Measurements from ENCODE around the gene PALM. TPM values are rescaled to one million over a fixed set of nuclear protein-coding genes. Genes with fewer than 3 reads are reported as not detected.

The PALM gene
- total and polyA plus RNA-seq, 10 of the 15 experiments (the other 5 are each of a cell fraction or from before 2014, with no cell fraction given): 0.09 to 0.95 (median 0.23) TPM; not detected in 2

GRCh38 chr19:776549-776948, 67.8 kb downstream of the PALM start:
- Histone ChIP-seq H3K79me2 (ENCODE audit: control insufficient read depth, insufficient read depth, low read length) (no peaks in the 10 kb centered on the region), H3K4me2 (ENCODE audit: control insufficient read depth, insufficient read depth) (no peak overlapping the region), H3K9me3 (replicated peaks; ENCODE audit: control insufficient read depth, insufficient read depth, low read length) (no peaks in the 10 kb centered on the region), H3K27ac (ENCODE audit: control insufficient read depth, insufficient read depth) (no peak overlapping the region), H3K36me3 (ENCODE audit: control insufficient read depth in 2 of 2, insufficient read depth in 2 of 2, low read length in 1 of 2) (no peaks in the 10 kb centered on the region), H2AFZ (ENCODE audit: control insufficient read depth, low read depth, low read length) (no peak overlapping the region), H3K27me3 (replicated peaks in 1 of 2; ENCODE audit: control insufficient read depth in 2 of 2, insufficient read depth in 2 of 2, low read length in 1 of 2) (no peaks in the 10 kb centered on the region), H4K20me1 (ENCODE audit: control insufficient read depth, insufficient read depth) (no peaks in the 10 kb centered on the region), H3K4me1 (ENCODE audit: control insufficient read depth, insufficient read depth, low read length) (no peaks in the 10 kb centered on the region), H3K4me3 (no peak overlapping the region), H3K9ac (ENCODE audit: control insufficient read depth, insufficient read depth, low read length) (no peak overlapping the region)
- DNase-seq (ENCODE audit: low read depth, low spot score): no peak
- TF ChIP-seq SMC3 (IDR thresholded peaks at IDR 0.05; ENCODE audit: borderline replicate concordance, low read length) (no peak), TARDBP (IDR thresholded peaks at IDR 0.05; ENCODE audit: borderline replicate concordance) (no peak), MXI1 (IDR thresholded peaks at IDR 0.05; ENCODE audit: low read depth, low read length) (no peak), TAF1 (IDR thresholded peaks at IDR 0.05; ENCODE audit: borderline replicate concordance, low read depth, low read length) (no peak), EP300 (IDR thresholded peaks at IDR 0.05; ENCODE audit: borderline replicate concordance in 1 of 2, control insufficient read depth in 1 of 2, low read depth in 2 of 2, low read length in 2 of 2) (no peak), RB1 (IDR thresholded peaks at IDR 0.05; ENCODE audit: borderline replicate concordance) (no peak), RELA (IDR thresholded peaks at IDR 0.05; ENCODE audit: borderline replicate concordance, partially characterized antibody) (no peak), ZZZ3 (IDR thresholded peaks at IDR 0.05; ENCODE audit: control insufficient read depth, insufficient read length, low read depth) (no peak), TCF12 (IDR thresholded peaks at IDR 0.05; ENCODE audit: low read depth, low read length) (no peak), CREB1 (IDR thresholded peaks at IDR 0.05; ENCODE audit: low read depth) (no peak)
- TF ChIP-seq, protein P1, sequence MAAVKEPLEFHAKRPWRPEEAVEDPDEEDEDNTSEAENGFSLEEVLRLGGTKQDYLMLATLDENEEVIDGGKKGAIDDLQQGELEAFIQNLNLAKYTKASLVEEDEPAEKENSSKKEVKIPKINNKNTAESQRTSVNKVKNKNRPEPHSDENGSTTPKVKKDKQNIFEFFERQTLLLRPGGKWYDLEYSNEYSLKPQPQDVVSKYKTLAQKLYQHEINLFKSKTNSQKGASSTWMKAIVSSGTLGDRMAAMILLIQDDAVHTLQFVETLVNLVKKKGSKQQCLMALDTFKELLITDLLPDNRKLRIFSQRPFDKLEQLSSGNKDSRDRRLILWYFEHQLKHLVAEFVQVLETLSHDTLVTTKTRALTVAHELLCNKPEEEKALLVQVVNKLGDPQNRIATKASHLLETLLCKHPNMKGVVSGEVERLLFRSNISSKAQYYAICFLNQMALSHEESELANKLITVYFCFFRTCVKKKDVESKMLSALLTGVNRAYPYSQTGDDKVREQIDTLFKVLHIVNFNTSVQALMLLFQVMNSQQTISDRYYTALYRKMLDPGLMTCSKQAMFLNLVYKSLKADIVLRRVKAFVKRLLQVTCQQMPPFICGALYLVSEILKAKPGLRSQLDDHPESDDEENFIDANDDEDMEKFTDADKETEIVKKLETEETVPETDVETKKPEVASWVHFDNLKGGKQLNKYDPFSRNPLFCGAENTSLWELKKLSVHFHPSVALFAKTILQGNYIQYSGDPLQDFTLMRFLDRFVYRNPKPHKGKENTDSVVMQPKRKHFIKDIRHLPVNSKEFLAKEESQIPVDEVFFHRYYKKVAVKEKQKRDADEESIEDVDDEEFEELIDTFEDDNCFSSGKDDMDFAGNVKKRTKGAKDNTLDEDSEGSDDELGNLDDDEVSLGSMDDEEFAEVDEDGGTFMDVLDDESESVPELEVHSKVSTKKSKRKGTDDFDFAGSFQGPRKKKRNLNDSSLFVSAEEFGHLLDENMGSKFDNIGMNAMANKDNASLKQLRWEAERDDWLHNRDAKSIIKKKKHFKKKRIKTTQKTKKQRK (IDR thresholded peaks at IDR 0.05; ENCODE audit: low read depth, low read length): no peak
- in situ Hi-C loops (cut with MboI) (no loop called here), intact Hi-C loops (cut with micrococcal nuclease; ENCODE audit: unreplicated experiment) (no loop called here)
- no peak for ATAC-seq
- RAD21 ChIA-PET (ENCODE audit: unreplicated experiment): no interaction called here
- FAIRE-seq: no peak
- 73% methylated on average over 17 of the region's 18 CpGs for WGBS (ENCODE audit: insufficient coverage, insufficient replicate concordance, low lambda C conversion rate, missing lambda C conversion rate)
- CTCF ChIA-PET: interaction anchor here (0.8 kb wide), 1 partner anchor 81 kb away, joined by 3 read pairs; no protein-coding TSS in a partner anchor
- POLR2A ChIA-PET: interaction anchor here (0.6 kb wide), 1 partner anchor 39 kb away, joined by 3 read pairs; no protein-coding TSS in a partner anchor
- no TSS peak for BruUV-seq (replicated peaks)
- SMC1A ChIA-PET (ENCODE audit: uncharacterized antibody, unreplicated experiment): no interaction called here
